GM23338 (cell line): ENCODE data around the gene CSTF1. TPM values are rescaled to one million over a fixed set of nuclear protein-coding genes. Genes with fewer than 3 reads are reported as not detected.

Experiments used
- ATAC-seq: fragments of 200-7000 bp; cut with Tn5 transposase; 3 replicates; pipeline ENCODE4 v1.9.1; 2020
- DNase-seq: peaks from one replicate; pipeline ENCODE4 v3.0.0-alpha.2; 2015; ENCODE audit warnings: low spot score
- H2AFZ ChIP-seq: fragments of 200-600 bp; sonication (generic); 2 replicates; pipeline ENCODE4 v1.8.0; 2016; ENCODE audit warnings: antibody characterized with exemption, mild to moderate bottlenecking, moderate library complexity
- H3F3A ChIP-seq: fragments of 200-600 bp; sonication (generic); replicated peaks from 2 replicates; pipeline ENCODE4 v1.8.0; 2017; ENCODE audit warnings: antibody characterized with exemption, mixed run types, low read depth
- H3K27ac ChIP-seq: fragments of 200-600 bp; sonication (generic); 2 replicates; pipeline ENCODE4 v1.6.1; 2016; ENCODE audit warnings: low read depth
- H3K27me3 ChIP-seq: fragments of 200-600 bp; sonication (generic); 2 replicates; pipeline ENCODE4 v1.8.0; 2016; ENCODE audit warnings: mild to moderate bottlenecking, mixed run types, moderate library complexity; ENCODE audit not compliant: insufficient read depth
- H3K36me3 ChIP-seq: fragments of 200-600 bp; sonication (generic); 2 replicates; pipeline ENCODE4 v1.8.0; 2016; ENCODE audit warnings: mild to moderate bottlenecking; ENCODE audit not compliant: insufficient read depth
- H3K4me1 ChIP-seq: fragments of 200-600 bp; sonication (generic); 2 replicates; pipeline ENCODE4 v1.8.0; 2016; ENCODE audit warnings: mild to moderate bottlenecking, moderate library complexity; ENCODE audit not compliant: insufficient read depth
- H3K4me2 ChIP-seq: fragments of 200-600 bp; sonication (generic); 2 replicates; pipeline ENCODE4 v1.7.1; 2017; ENCODE audit warnings: mixed run types
- H3K4me3 ChIP-seq: fragments of 200-600 bp; sonication (generic); 2 replicates; pipeline ENCODE4 v1.6.1; 2016; ENCODE audit warnings: mixed run types
- H3K79me2 ChIP-seq: fragments of 200-600 bp; sonication (generic); replicated peaks from 2 replicates; pipeline ENCODE4 v1.8.0; 2017; ENCODE audit warnings: mild to moderate bottlenecking; ENCODE audit not compliant: insufficient read depth
- H3K9me2 ChIP-seq: fragments of 200-600 bp; sonication (generic); 2 replicates; pipeline ENCODE4 v1.8.0; 2017; ENCODE audit not compliant: insufficient read depth
- H4K20me1 ChIP-seq: fragments of 200-600 bp; sonication (generic); replicated peaks from 2 replicates; pipeline ENCODE4 v1.8.0; 2017; ENCODE audit warnings: mild to moderate bottlenecking; ENCODE audit not compliant: insufficient read depth
- H3K27ac Mint-ChIP-seq: 2 replicates; pipeline ENCODE4 v1.8.0; 2020; ENCODE audit warnings: inconsistent platforms, mild to moderate bottlenecking, moderate library complexity, mixed read lengths
- H3K27me3 Mint-ChIP-seq: 3 replicates; pipeline ENCODE4 v1.8.0; 2022; ENCODE audit warnings: low read depth, mild to moderate bottlenecking, moderate library complexity, mixed read lengths, inconsistent platforms; ENCODE audit not compliant: insufficient read depth, poor library complexity
- H3K36me3 Mint-ChIP-seq: 3 replicates; pipeline ENCODE4 v1.8.0; 2021; ENCODE audit warnings: low read depth, mild to moderate bottlenecking, inconsistent platforms, moderate library complexity, mixed read lengths
- H3K4me1 Mint-ChIP-seq: 3 replicates; pipeline ENCODE4 v1.8.0; 2020; ENCODE audit warnings: mild to moderate bottlenecking, inconsistent platforms, mixed read lengths
- H3K4me3 Mint-ChIP-seq: 3 replicates; pipeline ENCODE4 v1.8.0; 2021; ENCODE audit warnings: moderate library complexity, mild to moderate bottlenecking, inconsistent platforms, mixed read lengths
- H3K9me3 Mint-ChIP-seq: 3 replicates; pipeline ENCODE4 v1.8.0; 2020; ENCODE audit warnings: moderate library complexity, mild to moderate bottlenecking, inconsistent platforms, mixed read lengths
- CREB1 ChIP-seq: fragments of 250-450 bp; sonication (Bioruptor Pico); IDR thresholded peaks from 2 replicates; pipeline ENCODE4 v1.5.0; 2020; ENCODE audit warnings: low read depth, mild to moderate bottlenecking, moderate library complexity
- CTCF ChIP-seq, 2 experiments: fragments of 200-600 bp in 1 of 2; sonication (generic) in 1 of 2; conservative IDR thresholded peaks; 2 replicates each; pipeline versions ENCODE4 v1.5.1 to v1.6.1; 2016 to 2017; ENCODE audit warnings: antibody characterized with exemption in 2 of 2, low read depth in 2 of 2, mild to moderate bottlenecking in 2 of 2, moderate library complexity in 1 of 2
- EZH2phosphoT487 ChIP-seq: fragments of 200-600 bp; sonication (generic); IDR thresholded peaks from one replicate; pipeline ENCODE4 v1.8.1; 2018; ENCODE audit warnings: antibody characterized with exemption; ENCODE audit not compliant: unreplicated experiment
- JUNB ChIP-seq: IDR thresholded peaks from one replicate; pipeline ENCODE4 v1.6.1; 2016; ENCODE audit warnings: antibody characterized with exemption; ENCODE audit not compliant: unreplicated experiment
- NANOG ChIP-seq: IDR thresholded peaks from 2 replicates; pipeline ENCODE4 v1.6.1; 2016; ENCODE audit warnings: antibody characterized with exemption, borderline replicate concordance
- POLR2AphosphoS5 ChIP-seq: IDR thresholded peaks from 2 replicates; pipeline ENCODE4 v1.6.1; 2016; ENCODE audit warnings: antibody characterized with exemption, low read depth
- REST ChIP-seq: IDR thresholded peaks from one replicate; pipeline ENCODE4 v1.6.1; 2018; ENCODE audit warnings: antibody characterized with exemption; ENCODE audit not compliant: unreplicated experiment
- STAT1 ChIP-seq: IDR thresholded peaks from one replicate; pipeline ENCODE4 v1.6.1; 2016; ENCODE audit warnings: antibody characterized with exemption; ENCODE audit not compliant: unreplicated experiment
- ZNF114 ChIP-seq: fragments of 250-450 bp; sonication (Bioruptor Pico); IDR thresholded peaks from 2 replicates; pipeline ENCODE4 v1.5.0; 2020; ENCODE audit warnings: mild to moderate bottlenecking, moderate library complexity
- ZNF331 ChIP-seq: fragments of 250-450 bp; sonication (Bioruptor Pico); IDR thresholded peaks from 2 replicates; pipeline ENCODE4 v1.5.0; 2020; ENCODE audit warnings: low read depth, mild to moderate bottlenecking, moderate library complexity
- ZNF462 ChIP-seq: fragments of 250-450 bp; sonication (Bioruptor Pico); IDR thresholded peaks from 2 replicates; pipeline ENCODE4 v1.5.0; 2020; ENCODE audit warnings: mild to moderate bottlenecking, moderate library complexity
- polyA plus RNA-seq: library from polyadenylated mRNA; unstranded; fragments of >200 nt; fragmentation: Nextera tagmentation; extraction: Ambion mirVana; gene quantifications from 2 replicates; pipeline ENCODE4 v1.2.1, GENCODE V29; 2016
- total RNA-seq: library from RNA; depleted of rRNA; stranded (reverse); fragments of >200 nt; shearing (Covaris generic); gene quantifications from 2 replicates; pipeline ENCODE4 v1.2.3, GENCODE V29; 2014
- TF ChIP-seq, protein P1 (sequence below): IDR thresholded peaks from 2 replicates; pipeline ENCODE4 v1.6.1; 2016; ENCODE audit warnings: antibody characterized with exemption

CSTF1 gene
- total and polyA plus RNA-seq, 2 experiments from 2014 or later, result 21.5 to 62.3 TPM

GRCh38 chr20:56411759-56412472 lies 19.5 kb downstream of the CSTF1 start, which contains the start of gene CASS4:
Gene CASS4 (plus strand): TSS chr20:56412260. CDS start chr20:56412459, 199 bp downstream.
- H3K4me3 ChIP-seq, result no peak within 1 kb of the TSS
- no peaks in the 10 kb centered on the region for H4K20me1 ChIP-seq
- no peaks in the 10 kb centered on the region for H3K4me1 ChIP-seq
- H3K9me3 Mint-ChIP-seq, result no peaks in the 10 kb centered on the region
- no peak within 1 kb of the TSS for H3K4me2 ChIP-seq
- no peaks in the 10 kb centered on the region for H3F3A ChIP-seq
- H3K27me3 ChIP-seq, result no peaks in the 10 kb centered on the region
- no peak within 1 kb of the TSS for H3K27ac Mint-ChIP-seq
- H2AFZ ChIP-seq, result no peak within 1 kb of the TSS
- H3K4me1 Mint-ChIP-seq, result no peaks in the 10 kb centered on the region
- H3K27ac ChIP-seq, result no peak within 1 kb of the TSS
- H3K79me2 ChIP-seq, result no peaks in the 10 kb centered on the region
- DNase-seq (no peak), ATAC-seq (no peak)
- H3K4me3 Mint-ChIP-seq, result no peak within 1 kb of the TSS
- no peak for TF ChIP-seq CREB1 (CRISPR knock-in tag)
- no peak for TF ChIP-seq ZNF114 (CRISPR knock-in tag)
- TF ChIP-seq ZNF462 (CRISPR knock-in tag), result no peak
- TF ChIP-seq NANOG, result no peak
- TF ChIP-seq, protein P1, sequence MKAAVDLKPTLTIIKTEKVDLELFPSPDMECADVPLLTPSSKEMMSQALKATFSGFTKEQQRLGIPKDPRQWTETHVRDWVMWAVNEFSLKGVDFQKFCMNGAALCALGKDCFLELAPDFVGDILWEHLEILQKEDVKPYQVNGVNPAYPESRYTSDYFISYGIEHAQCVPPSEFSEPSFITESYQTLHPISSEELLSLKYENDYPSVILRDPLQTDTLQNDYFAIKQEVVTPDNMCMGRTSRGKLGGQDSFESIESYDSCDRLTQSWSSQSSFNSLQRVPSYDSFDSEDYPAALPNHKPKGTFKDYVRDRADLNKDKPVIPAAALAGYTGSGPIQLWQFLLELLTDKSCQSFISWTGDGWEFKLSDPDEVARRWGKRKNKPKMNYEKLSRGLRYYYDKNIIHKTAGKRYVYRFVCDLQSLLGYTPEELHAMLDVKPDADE, result no peak
- no peak for TF ChIP-seq STAT1
- TF ChIP-seq EZH2phosphoT487, result no peak
- no peak for TF ChIP-seq ZNF331 (CRISPR knock-in tag)
- TF ChIP-seq JUNB, result no peak
- TF ChIP-seq POLR2AphosphoS5, result no peak
- TF ChIP-seq REST, result no peak
- TF ChIP-seq CTCF (conservative IDR thresholded peaks at IDR 0.05; ENCODE audit: low read depth in 2 of 2), result no peak
- no peaks in the 10 kb centered on the region; the same call in 1 of the 2 replicates for H3K36me3 ChIP-seq
- no peaks in the 10 kb centered on the region for H3K9me2 ChIP-seq
- peaks cover 14% of the 10 kb centered on the region; the same call in 2 of the 3 replicates for H3K36me3 Mint-ChIP-seq
- no peaks in the 10 kb centered on the region for H3K27me3 Mint-ChIP-seq
